Astrocyte (in vitro differentiated cells and primary cell): ENCODE results near the gene CCDC80. TPM values are rescaled to one million over a fixed set of nuclear protein-coding genes. Genes with fewer than 3 reads are reported as not detected.
A peak's percentile ranks its signal among the peaks of the same experiment; 100 is the strongest.

Experiments used
- DNase-seq: peaks from one replicate; pipeline ENCODE4 v3.0.0-alpha.2; 2010; ENCODE audit warnings: low read depth
- FAIRE-seq: peaks from 2 replicates; lab custom pipeline; 2011; peaks lifted over from hg19 to GRCh38; lab: Jason Lieb, UNC
- H2AFZ ChIP-seq: 2 replicates; pipeline ENCODE4 v1.6.0; 2012; ENCODE audit warnings: low read depth, low read length, inconsistent platforms
- H3K27ac ChIP-seq: 2 replicates; pipeline ENCODE4 v1.5.1; 2011; ENCODE audit warnings: low read depth, low read length, inconsistent platforms
- H3K27me3 ChIP-seq: 2 replicates; pipeline ENCODE4 v1.6.0; 2011; ENCODE audit warnings: low read length, inconsistent platforms; ENCODE audit not compliant: insufficient read depth
- H3K36me3 ChIP-seq: 2 replicates; pipeline ENCODE4 v1.5.1; 2011; ENCODE audit warnings: low read length, inconsistent platforms; ENCODE audit not compliant: insufficient read depth
- H3K4me1 ChIP-seq: 2 replicates; pipeline ENCODE4 v1.5.1; 2011; ENCODE audit warnings: low read length, inconsistent platforms; ENCODE audit not compliant: insufficient read depth
- H3K4me2 ChIP-seq: 2 replicates; pipeline ENCODE4 v1.6.0; 2012; ENCODE audit warnings: low read length, inconsistent platforms
- H3K4me3 ChIP-seq: 2 replicates; pipeline ENCODE4 v1.5.1; 2011; ENCODE audit warnings: low read depth, mild to moderate bottlenecking, low read length, inconsistent platforms; ENCODE audit not compliant: insufficient read depth
- H3K79me2 ChIP-seq: 2 replicates; pipeline ENCODE4 v1.6.0; 2012; ENCODE audit warnings: mild to moderate bottlenecking, low read length, inconsistent platforms; ENCODE audit not compliant: insufficient read depth
- H3K9ac ChIP-seq: 2 replicates; pipeline ENCODE4 v1.6.0; 2012; ENCODE audit warnings: mild to moderate bottlenecking, low read length, inconsistent platforms
- H3K9me3 ChIP-seq: 2 replicates; pipeline ENCODE4 v1.5.1; 2012; ENCODE audit warnings: low read depth, mild to moderate bottlenecking, low read length, inconsistent platforms; ENCODE audit not compliant: insufficient read depth
- H4K20me1 ChIP-seq: 2 replicates; pipeline ENCODE4 v1.6.0; 2012; ENCODE audit warnings: low read length, inconsistent platforms; ENCODE audit not compliant: insufficient read depth
- H3K27ac Mint-ChIP-seq: one replicate; pipeline ENCODE4 v1.8.0; 2021; ENCODE audit warnings: mild to moderate bottlenecking, mixed read lengths; ENCODE audit not compliant: unreplicated experiment
- H3K27me3 Mint-ChIP-seq: one replicate; pipeline ENCODE4 v1.8.0; 2021; ENCODE audit warnings: low read depth, mixed read lengths; ENCODE audit not compliant: unreplicated experiment
- H3K36me3 Mint-ChIP-seq: one replicate; pipeline ENCODE4 v1.8.0; 2021; ENCODE audit warnings: low read depth, mixed read lengths; ENCODE audit not compliant: unreplicated experiment
- H3K4me1 Mint-ChIP-seq: one replicate; pipeline ENCODE4 v1.8.0; 2021; ENCODE audit warnings: low read depth, mixed read lengths; ENCODE audit not compliant: unreplicated experiment
- H3K4me3 Mint-ChIP-seq: one replicate; pipeline ENCODE4 v1.8.0; 2021; ENCODE audit warnings: mild to moderate bottlenecking, moderate library complexity, mixed read lengths; ENCODE audit not compliant: unreplicated experiment
- H3K9me3 Mint-ChIP-seq: one replicate; pipeline ENCODE4 v1.8.0; 2021; ENCODE audit warnings: mild to moderate bottlenecking, mixed read lengths; ENCODE audit not compliant: unreplicated experiment
- EZH2 ChIP-seq: IDR thresholded peaks from 2 replicates; pipeline ENCODE4 v1.6.1; 2012; ENCODE audit warnings: mild to moderate bottlenecking, low read length, inconsistent platforms; ENCODE audit not compliant: insufficient read depth
- total RNA-seq: library from RNA; stranded (reverse); gene quantifications from 2 replicates; pipeline ENCODE4 v1.2.1, GENCODE V29; 2021
- TF ChIP-seq, protein P1 (sequence below): IDR thresholded peaks from 2 replicates; pipeline ENCODE4 v1.5.1; 2011; ENCODE audit warnings: low read depth, mild to moderate bottlenecking, inconsistent platforms, low read length, moderate library complexity; ENCODE audit not compliant: insufficient read depth

CCDC80 gene
- total RNA-seq, 1 donor from 2014 or later, result 272 TPM

DNA sequence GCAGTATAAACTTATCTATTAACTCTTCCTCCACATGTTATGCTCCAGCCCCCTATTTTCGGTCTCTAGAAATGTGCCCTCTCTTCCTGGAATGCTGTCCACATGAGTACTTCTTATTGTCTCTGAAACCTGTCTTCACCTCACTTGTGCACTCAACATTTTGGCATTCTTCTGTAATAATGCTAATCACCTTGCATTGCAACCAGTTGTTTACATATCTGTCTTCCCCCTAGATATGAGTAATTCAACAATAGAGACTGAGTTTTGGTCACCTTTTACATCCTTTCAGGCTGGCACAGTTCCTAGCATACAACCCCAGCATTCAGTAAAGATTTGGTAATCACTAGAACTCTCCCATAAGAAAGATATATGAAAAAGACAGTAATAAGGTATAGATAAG lies 17.2 kb downstream of the CCDC80 start:
- no peak for FAIRE-seq
- peaks cover 25% of the 10 kb centered on the region for H3K79me2 ChIP-seq

DNA sequence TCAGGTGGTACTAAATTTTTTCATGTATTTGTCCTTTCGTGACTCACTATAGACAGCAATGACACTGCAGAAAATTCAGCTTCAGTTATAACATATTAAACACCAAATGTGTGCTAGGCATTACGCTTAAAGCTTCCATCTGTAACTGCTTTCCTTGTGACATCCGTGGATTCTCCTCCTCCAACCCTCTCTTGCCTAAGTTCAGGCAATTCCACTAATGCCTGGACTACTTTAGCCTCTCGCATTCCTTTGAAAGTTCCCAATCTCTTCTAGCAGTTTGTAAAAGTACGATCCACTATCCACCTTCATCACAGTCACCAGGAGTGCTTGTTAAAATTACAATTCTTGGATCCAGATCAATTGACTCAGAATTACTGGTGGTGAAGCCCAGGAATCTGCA lies 17.7 kb downstream of the CCDC80 start:
- peaks cover 12% of the 10 kb centered on the region for H3K4me1 Mint-ChIP-seq
- H3K36me3 Mint-ChIP-seq, result peaks cover 11% of the 10 kb centered on the region
- TF ChIP-seq, protein P1, sequence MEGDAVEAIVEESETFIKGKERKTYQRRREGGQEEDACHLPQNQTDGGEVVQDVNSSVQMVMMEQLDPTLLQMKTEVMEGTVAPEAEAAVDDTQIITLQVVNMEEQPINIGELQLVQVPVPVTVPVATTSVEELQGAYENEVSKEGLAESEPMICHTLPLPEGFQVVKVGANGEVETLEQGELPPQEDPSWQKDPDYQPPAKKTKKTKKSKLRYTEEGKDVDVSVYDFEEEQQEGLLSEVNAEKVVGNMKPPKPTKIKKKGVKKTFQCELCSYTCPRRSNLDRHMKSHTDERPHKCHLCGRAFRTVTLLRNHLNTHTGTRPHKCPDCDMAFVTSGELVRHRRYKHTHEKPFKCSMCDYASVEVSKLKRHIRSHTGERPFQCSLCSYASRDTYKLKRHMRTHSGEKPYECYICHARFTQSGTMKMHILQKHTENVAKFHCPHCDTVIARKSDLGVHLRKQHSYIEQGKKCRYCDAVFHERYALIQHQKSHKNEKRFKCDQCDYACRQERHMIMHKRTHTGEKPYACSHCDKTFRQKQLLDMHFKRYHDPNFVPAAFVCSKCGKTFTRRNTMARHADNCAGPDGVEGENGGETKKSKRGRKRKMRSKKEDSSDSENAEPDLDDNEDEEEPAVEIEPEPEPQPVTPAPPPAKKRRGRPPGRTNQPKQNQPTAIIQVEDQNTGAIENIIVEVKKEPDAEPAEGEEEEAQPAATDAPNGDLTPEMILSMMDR, result no peak
- no peak for TF ChIP-seq EZH2
- FAIRE-seq (peak; percentile 26), DNase-seq (no peak)
- H4K20me1 ChIP-seq, result no peaks in the 10 kb centered on the region
- no peak overlapping the region for H3K4me3 Mint-ChIP-seq
- peaks cover 11% of the 10 kb centered on the region for H3K4me1 ChIP-seq
- peaks cover 5% of the 10 kb centered on the region for H3K9me3 ChIP-seq
- no peaks in the 10 kb centered on the region for H3K27me3 Mint-ChIP-seq
- H3K36me3 ChIP-seq, result peaks cover 25% of the 10 kb centered on the region
- no peak overlapping the region for H3K4me2 ChIP-seq
- no peaks in the 10 kb centered on the region for H3K9me3 Mint-ChIP-seq
- H3K27ac Mint-ChIP-seq, result no peak overlapping the region
- no peak overlapping the region for H3K4me3 ChIP-seq
- no peak overlapping the region for H2AFZ ChIP-seq
- H3K79me2 ChIP-seq, result peaks cover 22% of the 10 kb centered on the region
- H3K27me3 ChIP-seq, result no peaks in the 10 kb centered on the region
- H3K9ac ChIP-seq, result no peak overlapping the region
- no peak overlapping the region for H3K27ac ChIP-seq

More for the DNA sequence above, 17.2 kb downstream of the CCDC80 start:
- H3K4me2 ChIP-seq, result no peak overlapping the region
- Mint-ChIP-seq H3K27ac (no peak overlapping the region), H3K36me3 (peaks cover 11% of the 10 kb centered on the region), H3K9me3 (no peaks in the 10 kb centered on the region), H3K4me1 (peaks cover 12% of the 10 kb centered on the region), H3K4me3 (no peak overlapping the region), H3K27me3 (no peaks in the 10 kb centered on the region)
- no peak overlapping the region for H3K27ac ChIP-seq
- peaks cover 27% of the 10 kb centered on the region for H3K36me3 ChIP-seq
- H2AFZ ChIP-seq, result no peak overlapping the region
- H3K4me1 ChIP-seq, result peaks cover 11% of the 10 kb centered on the region
- no peak for DNase-seq
- TF ChIP-seq, protein P1, result no peak
- TF ChIP-seq EZH2, result no peak
- H3K4me3 ChIP-seq, result no peak overlapping the region
- H3K9ac ChIP-seq, result no peak overlapping the region
- H3K27me3 ChIP-seq, result no peaks in the 10 kb centered on the region
- peaks cover 5% of the 10 kb centered on the region for H3K9me3 ChIP-seq
- no peaks in the 10 kb centered on the region for H4K20me1 ChIP-seq

DNA sequence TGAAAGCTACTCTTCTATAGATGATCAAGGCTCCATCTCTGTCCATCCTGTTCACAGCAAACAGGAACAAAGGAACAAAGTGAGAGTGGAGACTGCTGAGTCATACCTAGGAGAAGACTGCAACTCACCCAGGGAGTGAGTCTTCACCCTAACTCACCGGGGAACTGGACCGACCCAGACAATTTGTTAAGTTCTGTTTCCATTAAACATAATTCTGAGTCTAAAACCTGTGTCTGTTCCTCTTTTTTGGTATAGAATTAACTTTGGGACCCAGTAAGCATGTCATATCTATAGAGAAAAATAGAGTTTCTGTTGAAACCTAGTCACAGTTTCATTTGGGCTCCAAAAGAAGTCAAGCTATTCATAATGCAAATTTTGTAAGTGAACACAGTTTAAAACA lies 21.6 kb downstream of the CCDC80 start:
- peak overlapping the region; percentile 59 for H3K27ac ChIP-seq
- no peak overlapping the region for H2AFZ ChIP-seq
- H3K36me3 Mint-ChIP-seq, result peaks cover 26% of the 10 kb centered on the region

More for the DNA sequence above, 21.6 kb downstream of the CCDC80 start:
- no peaks in the 10 kb centered on the region for H3K27me3 ChIP-seq
- TF ChIP-seq EZH2, result no peak
- TF ChIP-seq, protein P1, result no peak
- H3K9me3 ChIP-seq, result peaks cover 5% of the 10 kb centered on the region
- H3K4me3 ChIP-seq, result no peak overlapping the region
- H3K27ac Mint-ChIP-seq, result peak overlapping the region; percentile 15
- peaks cover 55% of the 10 kb centered on the region for H3K36me3 ChIP-seq
- H3K4me3 Mint-ChIP-seq, result no peak overlapping the region
- peaks cover 14% of the 10 kb centered on the region for H3K79me2 ChIP-seq
- FAIRE-seq, result peak; percentile 94
- H3K4me2 ChIP-seq, result peak overlapping the region; percentile 5
- H4K20me1 ChIP-seq, result no peaks in the 10 kb centered on the region
- no peaks in the 10 kb centered on the region for H3K9me3 Mint-ChIP-seq
- H3K9ac ChIP-seq, result peak overlapping the region; percentile 3
- no peak for DNase-seq
- H3K27me3 Mint-ChIP-seq, result no peaks in the 10 kb centered on the region
- H3K4me1 Mint-ChIP-seq, result peaks cover 7% of the 10 kb centered on the region
- H3K4me1 ChIP-seq, result peaks cover 11% of the 10 kb centered on the region
